Inferior parietal cortex (tissue), 1 donor: ENCODE measurements around the gene ZDHHC17.
"Not testable (repeated sequence)": the region's sequence is repeated elsewhere in the genome, so short reads cannot be mapped to it uniquely, and the experiment has no call there.

Source experiments
- DNase-seq: peaks from one replicate; pipeline ENCODE4 v3.0.0-alpha.2; 2016; ENCODE audit errors: extremely low spot score

ZDHHC17 gene

GRCh38 chr12:76765598-76765997 lies 1.7 kb downstream of the ZDHHC17 start:
- no peak for DNase-seq

- DNase-seq = no peak
These were observed 2.2 kb downstream of the ZDHHC17 start for GRCh38 chr12:76766161-76766560.

- DNase-seq = no peak
These were observed 4.7 kb downstream of the ZDHHC17 start for GRCh38 chr12:76768576-76768975.

GRCh38 chr12:76777765-76778216 lies 13.9 kb downstream of the ZDHHC17 start:
- DNase-seq = no peak

- no peak for DNase-seq
These were observed 14.4 kb downstream of the ZDHHC17 start for GRCh38 chr12:76778364-76778763.

- DNase-seq = not testable (repeated sequence)
These were observed 15.4 kb downstream of the ZDHHC17 start for GRCh38 chr12:76779310-76779709.

- DNase-seq = no peak
These were observed 17.4 kb downstream of the ZDHHC17 start for GRCh38 chr12:76781321-76781720.

- no peak for DNase-seq
These were observed 18.6 kb downstream of the ZDHHC17 start for GRCh38 chr12:76782526-76782925.

GRCh38 chr12:76784600-76785051 lies 20.7 kb downstream of the ZDHHC17 start:
- peak; percentile 61 for DNase-seq

- DNase-seq = no peak
These were observed 21.5 kb downstream of the ZDHHC17 start for GRCh38 chr12:76785407-76785806.

- DNase-seq = no peak
These were observed 23.1 kb downstream of the ZDHHC17 start for GRCh38 chr12:76786986-76787385.

GRCh38 chr12:76787689-76788088 lies 23.8 kb downstream of the ZDHHC17 start:
- DNase-seq = no peak

GRCh38 chr12:76789335-76790050 lies 25.6 kb downstream of the ZDHHC17 start:
- no peak for DNase-seq

GRCh38 chr12:76790564-76791552 lies 26.9 kb downstream of the ZDHHC17 start:
- peak; percentile 53 for DNase-seq

GRCh38 chr12:76792828-76793227 lies 28.9 kb downstream of the ZDHHC17 start:
- DNase-seq = no peak

GRCh38 chr12:76798864-76799263 lies 34.9 kb downstream of the ZDHHC17 start:
- DNase-seq = no peak

GRCh38 chr12:76799362-76799761 lies 35.4 kb downstream of the ZDHHC17 start:
- no peak for DNase-seq

- no peak for DNase-seq
These were observed 38.1 kb downstream of the ZDHHC17 start for GRCh38 chr12:76802060-76802459.

- DNase-seq = no peak
These were observed 40.6 kb downstream of the ZDHHC17 start for GRCh38 chr12:76804435-76804976.

- DNase-seq = no peak
These were observed 46.9 kb downstream of the ZDHHC17 start for GRCh38 chr12:76810671-76811419.

- DNase-seq = no peak
These were observed 48.1 kb downstream of the ZDHHC17 start for GRCh38 chr12:76811976-76812375.

- DNase-seq = no peak
These were observed 49.4 kb downstream of the ZDHHC17 start for GRCh38 chr12:76813265-76813664.
